HG03066 (cell line): ENCODE data around the gene CCDC40.
A peak's percentile ranks its signal among the peaks of the same experiment; 100 is the strongest.

Experiments
- ATAC-seq: cut with Tn5 transposase; IDR thresholded peaks from one replicate; pipeline ENCODE4 v1.9.1; 2021; ENCODE audit warnings: low read depth; ENCODE audit not compliant: unreplicated experiment

CCDC40 gene

DNA sequence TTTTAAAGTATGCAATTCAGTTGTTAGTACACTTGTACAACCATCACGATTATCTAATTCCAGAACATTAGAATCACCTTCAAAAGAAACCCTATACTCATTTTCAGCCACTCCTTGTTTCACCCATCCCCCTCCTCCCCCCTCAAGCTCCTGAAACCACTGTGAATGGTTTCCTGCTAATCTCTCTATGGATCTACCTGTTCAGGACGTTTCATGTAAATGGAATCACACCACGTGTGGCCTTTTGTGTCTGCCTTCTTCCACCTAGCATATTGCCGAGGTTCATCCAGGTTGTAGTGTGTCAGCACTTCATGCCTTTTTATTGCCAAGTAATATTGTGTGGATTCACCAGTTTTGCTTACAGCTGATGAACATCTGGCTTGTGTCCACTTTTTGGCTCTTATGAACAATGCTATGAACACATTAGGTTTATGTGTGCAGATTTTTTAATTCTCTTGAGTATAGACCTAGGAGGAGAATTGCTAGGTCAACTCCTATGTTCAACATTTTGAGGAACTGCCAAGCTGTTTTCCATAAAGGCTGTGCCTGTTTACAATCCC lies 92.6 kb downstream of the CCDC40 start:
- no peak for ATAC-seq

DNA sequence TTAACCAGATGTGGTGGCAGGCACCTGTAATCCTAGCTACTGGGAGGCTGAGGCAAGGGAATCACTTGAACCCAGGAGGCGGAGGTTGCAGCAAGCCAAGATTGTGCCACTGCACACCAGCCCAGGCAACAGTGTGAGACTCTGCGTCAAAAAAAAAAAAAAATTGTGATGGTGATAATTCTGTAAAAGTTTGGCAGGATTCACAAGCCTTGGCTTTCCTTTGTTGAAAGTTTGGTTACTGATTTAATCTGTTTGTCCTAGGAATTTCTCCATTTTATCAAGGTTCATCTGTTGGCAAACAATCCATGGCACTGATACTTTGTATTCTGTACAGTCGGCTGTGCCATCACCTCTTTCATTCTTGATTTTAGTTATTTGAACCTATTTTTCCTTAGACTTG lies 94.5 kb downstream of the CCDC40 start:
- ATAC-seq, result no peak

GRCh38 chr17:80132906-80133625 lies 96.6 kb downstream of the CCDC40 start:
- no peak for ATAC-seq

- no peak for ATAC-seq
These were observed 97.2 kb downstream of the CCDC40 start for GRCh38 chr17:80133626-80133970.

DNA sequence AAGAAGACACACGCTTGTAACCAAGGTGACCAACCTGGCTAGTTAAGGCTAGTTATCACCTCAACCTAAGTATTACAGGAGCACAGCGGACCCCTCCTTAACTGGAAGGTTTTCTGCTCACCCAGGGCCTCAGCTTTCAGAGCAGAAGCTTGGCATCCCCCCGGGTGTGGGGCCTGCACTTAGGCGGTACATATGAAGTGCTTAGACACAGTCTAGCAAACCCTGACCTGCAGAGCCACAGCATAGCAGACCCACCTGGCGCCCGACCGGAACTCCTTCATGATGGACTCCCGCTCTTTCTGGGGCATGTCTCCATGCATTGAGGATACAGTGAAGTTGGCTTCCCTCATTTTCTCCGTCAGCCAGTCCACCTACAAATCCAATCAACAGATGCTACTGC lies 100.7 kb downstream of the CCDC40 start:
- no peak for ATAC-seq

GRCh38 chr17:80138856-80139426 lies 102.5 kb downstream of the CCDC40 start:
- no peak for ATAC-seq

- no peak for ATAC-seq
These were observed 105.2 kb downstream of the CCDC40 start for GRCh38 chr17:80141463-80142165.

- ATAC-seq, result no peak
These were observed 106.5 kb downstream of the CCDC40 start for GRCh38 chr17:80142929-80143328.

DNA sequence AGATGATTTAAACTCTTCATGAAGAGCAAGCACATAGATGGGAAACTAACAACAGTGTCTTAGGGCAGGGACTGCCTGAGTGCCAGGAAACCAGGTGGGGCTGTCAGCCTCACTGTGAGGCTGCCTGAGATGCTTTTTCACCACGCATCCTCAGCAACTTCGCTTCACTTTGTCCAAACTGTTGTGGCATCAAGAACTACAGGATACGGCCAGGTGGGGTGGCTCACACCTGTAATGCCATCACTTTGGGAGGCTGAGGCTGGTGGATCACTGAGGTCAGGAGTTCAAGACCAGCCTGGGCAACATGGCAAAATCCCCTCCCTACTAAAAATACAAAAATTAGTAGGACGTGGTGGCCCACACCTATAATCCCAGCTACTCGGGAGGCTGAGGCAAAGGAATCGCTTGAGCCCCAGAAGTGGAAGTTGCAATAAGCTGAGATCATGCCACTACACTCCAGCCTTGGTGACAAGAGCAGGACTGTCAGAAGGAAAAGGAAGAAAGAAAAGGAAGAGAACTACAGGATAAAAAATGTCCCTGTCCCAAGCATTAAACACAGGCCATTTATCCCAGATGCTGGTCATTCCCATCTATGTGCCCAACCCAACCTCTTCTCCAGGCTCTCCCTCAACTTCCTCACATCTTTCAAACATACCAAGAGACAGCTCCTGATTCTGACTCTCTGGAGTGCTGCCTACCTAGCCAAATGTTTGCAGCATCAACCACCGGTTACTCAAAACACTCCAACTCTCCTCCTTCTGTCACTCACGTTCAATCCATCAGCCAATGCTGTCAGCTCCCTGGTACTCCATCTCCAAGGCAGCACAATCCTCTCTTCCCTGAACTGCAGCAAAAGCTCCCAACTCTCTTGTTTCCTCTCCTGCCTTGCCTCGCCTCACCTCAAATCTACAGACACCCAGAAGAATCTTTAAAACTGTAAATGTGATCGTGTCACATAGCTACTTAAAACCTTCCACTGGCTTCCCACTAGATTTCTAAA lies 108.9 kb downstream of the CCDC40 start:
- ATAC-seq, result no peak

GRCh38 chr17:80146121-80147034 lies 109.9 kb downstream of the CCDC40 start:
- ATAC-seq, result peak; percentile 26

- peak; percentile 81 for ATAC-seq
These were observed 110.8 kb downstream of the CCDC40 start, which contains the start of gene EIF4A3 for GRCh38 chr17:80147035-80147822. Gene EIF4A3, minus strand, starts transcription at chr17:80147128. Its CDS starts 167 bp downstream, at chr17:80146961.
